ENCODE measurements around the gene CTNNA2. TPM values are rescaled to one million over a fixed set of nuclear protein-coding genes. Genes with fewer than 3 reads are reported as not detected.

CTNNA2 gene
- total and polyA plus RNA-seq, 2 of the 8 experiments (the other 6 are each of a cell fraction or from before 2014, with no cell fraction given) = 3.9 to 9.0 TPM

DNA sequence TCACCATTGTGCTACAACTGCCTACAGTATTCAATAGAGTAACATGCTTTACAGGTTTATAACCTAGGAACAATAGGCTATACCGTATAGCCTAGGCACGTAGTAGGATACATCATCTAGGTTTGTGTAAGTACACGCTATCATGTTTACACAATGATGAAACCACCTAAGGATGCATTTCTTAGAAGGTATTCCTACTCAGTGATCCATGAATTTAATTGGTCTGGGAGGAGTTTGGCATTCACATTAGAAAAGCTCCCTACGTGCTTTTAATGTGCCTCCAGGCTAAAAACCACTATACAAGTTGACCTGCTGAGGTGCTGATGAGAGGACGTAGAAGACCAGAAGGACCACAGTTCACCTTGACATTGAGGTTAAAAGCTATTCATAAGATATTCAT, 946.2 kb downstream of the CTNNA2 start:
- ChIA-PET CTCF (ENCODE audit: partially characterized antibody) (interaction anchor here (1.0 kb wide), 1 partner anchor 30 kb away, joined by 4 read pairs; no protein-coding TSS in a partner anchor), POLR2A (ENCODE audit: partially characterized antibody) (no interaction called here)
- Histone ChIP-seq H3K9me3 (ENCODE audit: insufficient read depth in 2 of 2, low read depth in 1 of 2, low read length in 1 of 2) (no peaks in the 10 kb centered on the region), H3K56ac (replicated peaks; ENCODE audit: insufficient read length, low read depth, low read length) (no peak overlapping the region), H4K20me1 (replicated peaks in 1 of 2; ENCODE audit: control insufficient read depth in 1 of 2, insufficient read depth in 2 of 2, low read length in 2 of 2) (no peaks in the 10 kb centered on the region), H3K4me1 (replicated peaks in 1 of 4; ENCODE audit: control insufficient read depth in 3 of 4, insufficient read depth in 4 of 4, low read length in 3 of 4) (peaks cover 0 to 13% (median 3%) of the 10 kb centered on the region in 4 experiments; a peak in 2 of 7 replicates), H2BK15ac (ENCODE audit: low read length) (no peak overlapping the region), H4K91ac (replicated peaks; ENCODE audit: insufficient read length, low read length) (no peak overlapping the region), H3K79me1 (ENCODE audit: low read depth, low read length) (no peaks in the 10 kb centered on the region), H3K23ac (ENCODE audit: insufficient read length) (no peak overlapping the region), H2BK5ac (ENCODE audit: low read depth, low read length) (no peak overlapping the region), H2BK20ac (ENCODE audit: low read length) (no peak overlapping the region), H3K4me3 (ENCODE audit: extremely low read depth in 1 of 4, insufficient read depth in 2 of 4, low read depth in 3 of 4, low read length in 4 of 4) (no peak overlapping the region), H2AK5ac (ENCODE audit: low read depth, low read length) (no peak overlapping the region), H3K18ac (ENCODE audit: extremely low read depth, low read length) (no peak overlapping the region), H4K8ac (ENCODE audit: extremely low read depth, insufficient read depth, low read length) (no peak overlapping the region), H3K27me3 (replicated peaks in 1 of 4; ENCODE audit: control insufficient read depth in 3 of 4, extremely low read depth in 1 of 4, insufficient read depth in 3 of 4, low read length in 3 of 4) (no peaks in the 10 kb centered on the region), H3K23me2 (ENCODE audit: low read depth, low read length) (no peaks in the 10 kb centered on the region; the same call in none of the 2 replicates), H3K27ac (ENCODE audit: low read depth, low read length) (no peak overlapping the region), H3K14ac (ENCODE audit: insufficient read length) (no peak overlapping the region), H3K9ac (replicated peaks in 1 of 4; ENCODE audit: extremely low read depth in 1 of 4, low read depth in 3 of 4, low read length in 3 of 4) (no peak overlapping the region), H3K36me3 (ENCODE audit: control insufficient read depth in 2 of 4, insufficient read depth in 4 of 4, low read length in 3 of 4) (no peaks in the 10 kb centered on the region), H3K4me2 (ENCODE audit: insufficient read depth in 1 of 2, low read depth in 2 of 2, low read length in 2 of 2) (no peak overlapping the region), H2BK12ac (ENCODE audit: low read depth, low read length) (no peak overlapping the region), H2BK120ac (replicated peaks; ENCODE audit: low read depth, low read length) (no peak overlapping the region), H3K79me2 (ENCODE audit: control insufficient read depth in 1 of 2, insufficient read depth in 2 of 2, low read length in 2 of 2) (no peaks in the 10 kb centered on the region), H3K4ac (replicated peaks; ENCODE audit: insufficient read length, low read depth, low read length) (no peak overlapping the region), H2AFZ (ENCODE audit: low read length) (no peak overlapping the region), H4K5ac (ENCODE audit: insufficient read length, low read depth, low read length) (no peak overlapping the region)
- DNase-seq (ENCODE audit: low read depth in 1 of 2, low spot score in 2 of 2) = no peak
- FAIRE-seq = no peak
- 83% methylated on average over 5 of the region's 5 CpGs; no CpG with 5 or more reads in 1 of the 2 experiments for WGBS, 2 experiments (ENCODE audit: extremely low coverage in 1 of 2, insufficient coverage in 1 of 2, insufficient read length in 1 of 2, insufficient replicate concordance in 2 of 2, low coverage in 1 of 2, low lambda C conversion rate in 2 of 2, missing lambda C conversion rate in 1 of 2)
- TF ChIP-seq BRCA1 (IDR thresholded peaks at IDR 0.05; ENCODE audit: low read depth, low read length) (no peak), SUZ12 (IDR thresholded peaks at IDR 0.05; ENCODE audit: low read length) (no peak), SIRT6 (IDR thresholded peaks at IDR 0.05; ENCODE audit: low read length) (no peak), RNF2 (IDR thresholded peaks at IDR 0.05; ENCODE audit: borderline replicate concordance, low read depth, low read length, missing control alignments, poor library complexity, severe bottlenecking) (no peak), TAF7 (optimal IDR thresholded peaks at IDR 0.05; ENCODE audit: borderline replicate concordance, low read depth, low read length) (no peak), PHF8 (conservative IDR thresholded peaks at IDR 0.05; ENCODE audit: low read depth, low read length) (no peak), SIN3A (conservative IDR thresholded peaks at IDR 0.05 in 1 of 2, IDR thresholded peaks at IDR 0.05 in 1 of 2; ENCODE audit: low read depth in 1 of 2, low read length in 2 of 2) (no peak), KDM4A (IDR thresholded peaks at IDR 0.05; ENCODE audit: low read depth, low read length, severe bottlenecking) (no peak)
- TF ChIP-seq, protein P1, sequence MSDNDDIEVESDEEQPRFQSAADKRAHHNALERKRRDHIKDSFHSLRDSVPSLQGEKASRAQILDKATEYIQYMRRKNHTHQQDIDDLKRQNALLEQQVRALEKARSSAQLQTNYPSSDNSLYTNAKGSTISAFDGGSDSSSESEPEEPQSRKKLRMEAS (IDR thresholded peaks at IDR 0.05) = no peak
- TF ChIP-seq, protein P2, sequence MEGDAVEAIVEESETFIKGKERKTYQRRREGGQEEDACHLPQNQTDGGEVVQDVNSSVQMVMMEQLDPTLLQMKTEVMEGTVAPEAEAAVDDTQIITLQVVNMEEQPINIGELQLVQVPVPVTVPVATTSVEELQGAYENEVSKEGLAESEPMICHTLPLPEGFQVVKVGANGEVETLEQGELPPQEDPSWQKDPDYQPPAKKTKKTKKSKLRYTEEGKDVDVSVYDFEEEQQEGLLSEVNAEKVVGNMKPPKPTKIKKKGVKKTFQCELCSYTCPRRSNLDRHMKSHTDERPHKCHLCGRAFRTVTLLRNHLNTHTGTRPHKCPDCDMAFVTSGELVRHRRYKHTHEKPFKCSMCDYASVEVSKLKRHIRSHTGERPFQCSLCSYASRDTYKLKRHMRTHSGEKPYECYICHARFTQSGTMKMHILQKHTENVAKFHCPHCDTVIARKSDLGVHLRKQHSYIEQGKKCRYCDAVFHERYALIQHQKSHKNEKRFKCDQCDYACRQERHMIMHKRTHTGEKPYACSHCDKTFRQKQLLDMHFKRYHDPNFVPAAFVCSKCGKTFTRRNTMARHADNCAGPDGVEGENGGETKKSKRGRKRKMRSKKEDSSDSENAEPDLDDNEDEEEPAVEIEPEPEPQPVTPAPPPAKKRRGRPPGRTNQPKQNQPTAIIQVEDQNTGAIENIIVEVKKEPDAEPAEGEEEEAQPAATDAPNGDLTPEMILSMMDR (IDR thresholded peaks at IDR 0.05; ENCODE audit: control extremely low read depth in 1 of 3, insufficient read depth in 1 of 3, low read depth in 1 of 3, low read length in 3 of 3) = no peak

Data from H1 (cell line).